ENCODE measurements around the gene KCNQ1. TPM values are rescaled to one million over a fixed set of nuclear protein-coding genes. Genes with fewer than 3 reads are reported as not detected.

The KCNQ1 gene
- polyA plus RNA-seq, 1 experiment, result not detected

DNA sequence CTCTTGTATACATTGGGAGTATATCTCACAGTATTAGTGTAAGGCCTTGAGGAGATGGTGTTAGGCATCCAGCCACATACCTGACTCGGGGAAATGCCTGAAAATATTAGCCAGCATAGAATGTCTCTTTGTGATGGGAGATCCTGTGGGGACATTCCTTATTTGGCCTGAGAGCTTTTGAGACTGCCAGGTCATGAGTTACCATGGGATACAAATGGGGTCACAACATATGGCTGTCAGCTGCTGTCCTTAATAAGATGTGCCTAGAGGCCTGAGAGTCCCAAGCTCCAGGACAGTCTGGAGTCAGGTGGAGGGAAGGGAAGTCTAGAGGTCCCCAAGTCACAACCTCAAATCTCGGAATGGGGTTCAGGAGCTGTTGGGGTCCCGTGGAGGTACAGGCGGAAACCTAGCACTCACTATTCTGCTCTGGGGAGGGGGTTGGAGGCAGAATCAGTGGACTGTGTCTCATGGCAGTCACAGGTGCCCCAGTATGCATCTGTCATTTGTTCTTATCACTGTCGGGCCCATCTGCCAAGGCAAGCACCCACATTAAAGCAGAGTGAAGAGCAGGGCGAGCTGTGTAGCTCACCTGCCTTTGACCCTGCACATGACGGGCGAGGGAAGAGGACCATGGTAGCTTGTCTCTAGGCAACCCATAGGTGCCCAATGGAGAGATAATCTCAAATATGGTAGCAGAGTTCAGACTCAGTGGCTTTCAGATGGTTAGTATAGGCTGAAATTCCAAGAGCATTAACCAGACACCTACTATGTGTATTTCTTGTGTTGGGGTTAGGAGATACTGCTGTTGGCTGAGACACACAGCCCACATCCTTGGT lies 225.0 kb downstream of the KCNQ1 start:
- ChIA-PET CTCF (no interaction called here), POLR2A (no interaction called here)
- peaks cover 8% of the 10 kb centered on the region for H3K27me3 ChIP-seq (ENCODE audit: control insufficient read depth, insufficient read depth, low read length)
- H3K4me3 ChIP-seq (ENCODE audit: low read depth, low read length), result no peak overlapping the region
- peaks cover 10% of the 10 kb centered on the region; the same call in 1 of the 2 replicates for H3K9me3 ChIP-seq (ENCODE audit: control insufficient read depth, insufficient read depth, low read length)
- no peak for DNase-seq (ENCODE audit: low read depth, low spot score)
- H3K27ac ChIP-seq (ENCODE audit: low read depth, low read length), result no peak overlapping the region
- no peak for TF ChIP-seq CTCF (IDR thresholded peaks at IDR 0.05; ENCODE audit: low read depth, low read length)

GRCh38 chr11:2670541-2671100 lies 225.8 kb downstream of the KCNQ1 start:
- no peak overlapping the region for H3K4me3 ChIP-seq (ENCODE audit: low read depth, low read length)
- H3K27ac ChIP-seq (ENCODE audit: low read depth, low read length), result no peak overlapping the region
- no peak for TF ChIP-seq CTCF (IDR thresholded peaks at IDR 0.05; ENCODE audit: low read depth, low read length)
- CTCF ChIA-PET, result no interaction called here
- peaks cover 4% of the 10 kb centered on the region for H3K27me3 ChIP-seq (ENCODE audit: control insufficient read depth, insufficient read depth, low read length)
- peaks cover 5% of the 10 kb centered on the region; the same call in 1 of the 2 replicates for H3K9me3 ChIP-seq (ENCODE audit: control insufficient read depth, insufficient read depth, low read length)
- no peak for DNase-seq (ENCODE audit: low read depth, low spot score)
- POLR2A ChIA-PET, result no interaction called here

- H3K27ac ChIP-seq (ENCODE audit: low read depth, low read length), result no peak overlapping the region
- DNase-seq (ENCODE audit: low read depth, low spot score), result no peak
- CTCF ChIA-PET, result no interaction called here
- peaks cover 4% of the 10 kb centered on the region for H3K27me3 ChIP-seq (ENCODE audit: control insufficient read depth, insufficient read depth, low read length)
- H3K4me3 ChIP-seq (ENCODE audit: low read depth, low read length), result no peak overlapping the region
- TF ChIP-seq CTCF (IDR thresholded peaks at IDR 0.05; ENCODE audit: low read depth, low read length), result no peak
- H3K9me3 ChIP-seq (ENCODE audit: control insufficient read depth, insufficient read depth, low read length), result no peaks in the 10 kb centered on the region; the same call in 1 of the 2 replicates
- POLR2A ChIA-PET, result no interaction called here
Observed at GRCh38 chr11:2671748-2672147, 226.9 kb downstream of the KCNQ1 start.

- Histone ChIP-seq H3K9me3 (ENCODE audit: control insufficient read depth, insufficient read depth, low read length) (no peaks in the 10 kb centered on the region; the same call in 1 of the 2 replicates), H3K27ac (ENCODE audit: low read depth, low read length) (no peak overlapping the region), H3K4me3 (ENCODE audit: low read depth, low read length) (no peak overlapping the region), H3K27me3 (ENCODE audit: control insufficient read depth, insufficient read depth, low read length) (peaks cover 4% of the 10 kb centered on the region)
- ChIA-PET POLR2A (no interaction called here), CTCF (no interaction called here)
- TF ChIP-seq CTCF (IDR thresholded peaks at IDR 0.05; ENCODE audit: low read depth, low read length), result no peak
- DNase-seq (ENCODE audit: low read depth, low spot score), result no peak
Observed at GRCh38 chr11:2672553-2673249, 227.9 kb downstream of the KCNQ1 start.

DNA sequence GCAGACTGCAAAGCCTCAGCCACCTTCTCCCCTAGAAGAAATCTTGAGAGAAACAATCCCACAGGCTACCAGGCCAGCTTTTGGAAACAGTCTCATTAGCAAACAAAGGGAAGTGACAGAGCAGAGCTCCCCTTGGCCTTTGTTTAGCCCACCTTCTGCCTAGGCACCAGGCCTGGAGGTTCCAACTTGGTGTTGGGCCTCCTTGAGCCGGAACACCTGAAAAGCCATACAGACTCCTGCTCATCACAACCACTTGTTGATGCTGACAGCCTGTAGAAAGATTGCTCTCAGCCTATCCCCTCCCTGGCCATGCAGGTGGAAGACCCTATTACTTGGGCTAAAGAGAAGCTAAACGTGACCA lies 228.4 kb downstream of the KCNQ1 start:
- H3K27ac ChIP-seq (ENCODE audit: low read depth, low read length), result no peak overlapping the region
- H3K9me3 ChIP-seq (ENCODE audit: control insufficient read depth, insufficient read depth, low read length), result no peaks in the 10 kb centered on the region; the same call in 1 of the 2 replicates
- CTCF ChIA-PET, result no interaction called here
- no peak for TF ChIP-seq CTCF (IDR thresholded peaks at IDR 0.05; ENCODE audit: low read depth, low read length)
- DNase-seq (ENCODE audit: low read depth, low spot score), result no peak
- H3K27me3 ChIP-seq (ENCODE audit: control insufficient read depth, insufficient read depth, low read length), result peaks cover 4% of the 10 kb centered on the region
- POLR2A ChIA-PET, result no interaction called here
- no peak overlapping the region for H3K4me3 ChIP-seq (ENCODE audit: low read depth, low read length)

Data from AG04450 (cell line).